GM06990 (cell line): ENCODE measurements around the gene RPL15.

Experiments
- DNase-seq: peaks from one replicate; pipeline ENCODE4 v3.0.0-alpha.2; 2011; ENCODE audit not compliant: insufficient read length; ENCODE audit errors: extremely low read depth
- H3K27me3 ChIP-seq: replicated peaks from 2 replicates; pipeline ENCODE4 v1.6.0; 2011; ENCODE audit warnings: low read length; ENCODE audit not compliant: control insufficient read depth, insufficient read depth
- H3K36me3 ChIP-seq: 2 replicates; pipeline ENCODE4 v1.5.1; 2011; ENCODE audit warnings: low read length; ENCODE audit not compliant: control insufficient read depth, insufficient read depth
- H3K4me3 ChIP-seq: replicated peaks from 2 replicates; pipeline ENCODE4 v1.5.1; 2011; ENCODE audit warnings: low read depth, mild to moderate bottlenecking, control low read depth, low read length
- CTCF ChIP-seq: IDR thresholded peaks from 2 replicates; pipeline ENCODE4 v1.5.1; 2011; ENCODE audit warnings: low read length, control low read depth, mild to moderate bottlenecking, inconsistent platforms; ENCODE audit not compliant: insufficient read depth, poor library complexity, severe bottlenecking

RPL15 gene

GRCh38 chr3:23872330-23872729, 44.6 kb upstream of the RPL15 start:
- no peak for DNase-seq
- Histone ChIP-seq H3K4me3 (no peak overlapping the region), H3K27me3 (no peaks in the 10 kb centered on the region), H3K36me3 (no peaks in the 10 kb centered on the region)
- TF ChIP-seq CTCF, result no peak

- no peak for TF ChIP-seq CTCF
- no peak for DNase-seq
- H3K27me3 ChIP-seq, result no peaks in the 10 kb centered on the region
- H3K36me3 ChIP-seq, result no peaks in the 10 kb centered on the region
- H3K4me3 ChIP-seq, result no peak overlapping the region
Measured at GRCh38 chr3:23873941-23874340, 43.0 kb upstream of the RPL15 start.

GRCh38 chr3:23874359-23875112, 42.4 kb upstream of the RPL15 start:
- Histone ChIP-seq H3K4me3 (no peak overlapping the region), H3K27me3 (no peaks in the 10 kb centered on the region), H3K36me3 (no peaks in the 10 kb centered on the region)
- no peak for TF ChIP-seq CTCF
- DNase-seq, result no peak

- no peak overlapping the region for H3K4me3 ChIP-seq
- no peak for TF ChIP-seq CTCF
Measured at GRCh38 chr3:23875113-23875725, 41.7 kb upstream of the RPL15 start.

GRCh38 chr3:23876923-23877322, 40.0 kb upstream of the RPL15 start:
- H3K4me3 ChIP-seq, result no peak overlapping the region
- no peaks in the 10 kb centered on the region for H3K27me3 ChIP-seq
- TF ChIP-seq CTCF, result no peak
- no peak for DNase-seq
- H3K36me3 ChIP-seq, result no peaks in the 10 kb centered on the region

More at GRCh38 chr3:23875113-23875725, 41.7 kb upstream of the RPL15 start:
- no peak for DNase-seq
- no peaks in the 10 kb centered on the region for H3K36me3 ChIP-seq
- no peaks in the 10 kb centered on the region for H3K27me3 ChIP-seq
